ENCODE measurements around the gene CHRNA3. TPM values are rescaled to one million over a fixed set of nuclear protein-coding genes. Genes with fewer than 3 reads are reported as not detected.

CHRNA3 gene
- polyA plus RNA-seq, 1 donor from 2014 or later, result 2.4 TPM

GRCh38 chr15:78661001-78661400 is 40.2 kb upstream of the CHRNA3 start:
- Histone ChIP-seq H3K27ac (ENCODE audit: low read length) (no peak overlapping the region), H4K20me1 (ENCODE audit: insufficient read depth) (no peaks in the 10 kb centered on the region), H3K9ac (ENCODE audit: low read length) (no peak overlapping the region), H3K9me3 (ENCODE audit: low read length) (no peaks in the 10 kb centered on the region), H3K36me3 (ENCODE audit: insufficient read depth, low read length) (no peaks in the 10 kb centered on the region), H3K79me2 (replicated peaks; ENCODE audit: insufficient read depth, low read length) (no peaks in the 10 kb centered on the region), H3K4me3 (ENCODE audit: low read length) (no peak overlapping the region), H3K9me2 (ENCODE audit: insufficient read depth, low read length) (no peaks in the 10 kb centered on the region), H3K4me2 (ENCODE audit: low read length) (no peak overlapping the region), H3K27me3 (ENCODE audit: insufficient read depth, low read depth, low read length) (no peaks in the 10 kb centered on the region), H2AFZ (ENCODE audit: low read depth, low read length) (no peak overlapping the region), H3F3A (ENCODE audit: insufficient read depth, low read length, poor library complexity, severe bottlenecking) (no peaks in the 10 kb centered on the region)
- TF ChIP-seq RAD21 (conservative IDR thresholded peaks at IDR 0.05), result no peak
- TF ChIP-seq, protein P1, sequence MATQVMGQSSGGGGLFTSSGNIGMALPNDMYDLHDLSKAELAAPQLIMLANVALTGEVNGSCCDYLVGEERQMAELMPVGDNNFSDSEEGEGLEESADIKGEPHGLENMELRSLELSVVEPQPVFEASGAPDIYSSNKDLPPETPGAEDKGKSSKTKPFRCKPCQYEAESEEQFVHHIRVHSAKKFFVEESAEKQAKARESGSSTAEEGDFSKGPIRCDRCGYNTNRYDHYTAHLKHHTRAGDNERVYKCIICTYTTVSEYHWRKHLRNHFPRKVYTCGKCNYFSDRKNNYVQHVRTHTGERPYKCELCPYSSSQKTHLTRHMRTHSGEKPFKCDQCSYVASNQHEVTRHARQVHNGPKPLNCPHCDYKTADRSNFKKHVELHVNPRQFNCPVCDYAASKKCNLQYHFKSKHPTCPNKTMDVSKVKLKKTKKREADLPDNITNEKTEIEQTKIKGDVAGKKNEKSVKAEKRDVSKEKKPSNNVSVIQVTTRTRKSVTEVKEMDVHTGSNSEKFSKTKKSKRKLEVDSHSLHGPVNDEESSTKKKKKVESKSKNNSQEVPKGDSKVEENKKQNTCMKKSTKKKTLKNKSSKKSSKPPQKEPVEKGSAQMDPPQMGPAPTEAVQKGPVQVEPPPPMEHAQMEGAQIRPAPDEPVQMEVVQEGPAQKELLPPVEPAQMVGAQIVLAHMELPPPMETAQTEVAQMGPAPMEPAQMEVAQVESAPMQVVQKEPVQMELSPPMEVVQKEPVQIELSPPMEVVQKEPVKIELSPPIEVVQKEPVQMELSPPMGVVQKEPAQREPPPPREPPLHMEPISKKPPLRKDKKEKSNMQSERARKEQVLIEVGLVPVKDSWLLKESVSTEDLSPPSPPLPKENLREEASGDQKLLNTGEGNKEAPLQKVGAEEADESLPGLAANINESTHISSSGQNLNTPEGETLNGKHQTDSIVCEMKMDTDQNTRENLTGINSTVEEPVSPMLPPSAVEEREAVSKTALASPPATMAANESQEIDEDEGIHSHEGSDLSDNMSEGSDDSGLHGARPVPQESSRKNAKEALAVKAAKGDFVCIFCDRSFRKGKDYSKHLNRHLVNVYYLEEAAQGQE (IDR thresholded peaks at IDR 0.05; ENCODE audit: borderline replicate concordance), result no peak
- TF ChIP-seq CTCF (IDR thresholded peaks at IDR 0.05; ENCODE audit: poor library complexity, severe bottlenecking), result no peak
- TF ChIP-seq POLR2AphosphoS5 (IDR thresholded peaks at IDR 0.05), result no peak

- Histone ChIP-seq H3K79me2 (replicated peaks; ENCODE audit: insufficient read depth, low read length) (no peaks in the 10 kb centered on the region), H2AFZ (ENCODE audit: low read depth, low read length) (no peak overlapping the region), H3K9me3 (ENCODE audit: low read length) (no peaks in the 10 kb centered on the region), H3K4me3 (ENCODE audit: low read length) (no peak overlapping the region), H3K27ac (ENCODE audit: low read length) (no peak overlapping the region), H3K36me3 (ENCODE audit: insufficient read depth, low read length) (no peaks in the 10 kb centered on the region), H4K20me1 (ENCODE audit: insufficient read depth) (no peaks in the 10 kb centered on the region), H3K9ac (ENCODE audit: low read length) (no peak overlapping the region), H3K4me2 (ENCODE audit: low read length) (no peak overlapping the region), H3K9me2 (ENCODE audit: insufficient read depth, low read length) (no peaks in the 10 kb centered on the region), H3K27me3 (ENCODE audit: insufficient read depth, low read depth, low read length) (no peaks in the 10 kb centered on the region), H3F3A (ENCODE audit: insufficient read depth, low read length, poor library complexity, severe bottlenecking) (no peaks in the 10 kb centered on the region)
- TF ChIP-seq, protein P1 (IDR thresholded peaks at IDR 0.05; ENCODE audit: borderline replicate concordance), result no peak
- TF ChIP-seq RAD21 (conservative IDR thresholded peaks at IDR 0.05) (no peak), POLR2AphosphoS5 (IDR thresholded peaks at IDR 0.05) (no peak), SMC3 (conservative IDR thresholded peaks at IDR 0.05; ENCODE audit: poor library complexity) (no peak), EP300 (conservative IDR thresholded peaks at IDR 0.05; ENCODE audit: poor library complexity, severe bottlenecking) (no peak), EZH2 (IDR thresholded peaks at IDR 0.05; ENCODE audit: borderline replicate concordance, insufficient read depth, low read length, poor library complexity, severe bottlenecking) (no peak), TAF1 (IDR thresholded peaks at IDR 0.05; ENCODE audit: low read depth) (no peak), MXI1 (conservative IDR thresholded peaks at IDR 0.05; ENCODE audit: poor library complexity, severe bottlenecking) (no peak)
These were observed 39.8 kb upstream of the CHRNA3 start for GRCh38 chr15:78660584-78660983.
